Karpas-422 (cell line): Measurements from ENCODE around the gene FAM120B. TPM values are rescaled to one million over a fixed set of nuclear protein-coding genes. Genes with fewer than 3 reads are reported as not detected.

ENCODE experiments used
- DNase-seq: peaks from one replicate; pipeline ENCODE4 v3.0.0-alpha.2; 2015
- H2AFZ ChIP-seq: fragments of 200-600 bp; sonication (generic); 2 replicates; pipeline ENCODE4 v1.6.1; 2014; ENCODE audit warnings: antibody characterized with exemption, low read length, mixed read lengths
- H3K27ac ChIP-seq: fragments of 200-600 bp; sonication (generic); 2 replicates; pipeline ENCODE4 v1.5.1; 2014; ENCODE audit warnings: mild to moderate bottlenecking, low read length, moderate library complexity
- H3K27me3 ChIP-seq: fragments of 200-600 bp; sonication (generic); 2 replicates; pipeline ENCODE4 v1.6.1; 2014; ENCODE audit warnings: low read length, mixed read lengths
- H3K36me3 ChIP-seq: fragments of 200-600 bp; sonication (generic); 2 replicates; pipeline ENCODE4 v1.6.1; 2014; ENCODE audit warnings: low read length, mixed read lengths; ENCODE audit not compliant: insufficient read depth
- H3K4me1 ChIP-seq: fragments of 200-600 bp; sonication (generic); 2 replicates; pipeline ENCODE4 v1.6.1; 2014; ENCODE audit warnings: mild to moderate bottlenecking, low read length, mixed read lengths
- H3K4me2 ChIP-seq: fragments of 200-600 bp; sonication (generic); 2 replicates; pipeline ENCODE4 v1.6.1; 2014; ENCODE audit warnings: low read length, low read depth, mild to moderate bottlenecking; ENCODE audit not compliant: poor library complexity, severe bottlenecking
- H3K4me3 ChIP-seq: fragments of 200-600 bp; sonication (generic); 2 replicates; pipeline ENCODE4 v1.5.1; 2014; ENCODE audit warnings: mild to moderate bottlenecking, antibody characterized with exemption, low read length, mixed read lengths
- H3K79me2 ChIP-seq: fragments of 200-600 bp; sonication (generic); 2 replicates; pipeline ENCODE4 v1.6.1; 2014; ENCODE audit warnings: mild to moderate bottlenecking, low read length, mixed read lengths
- H3K9ac ChIP-seq: fragments of 200-600 bp; sonication (generic); 2 replicates; pipeline ENCODE4 v1.6.0; 2014; ENCODE audit warnings: low read length
- H3K9me2 ChIP-seq: fragments of 200-600 bp; sonication (generic), shearing (Covaris generic); replicated peaks from 2 replicates; pipeline ENCODE4 v1.6.0; 2014; ENCODE audit warnings: mild to moderate bottlenecking, low read length, moderate library complexity; ENCODE audit not compliant: insufficient read depth
- H3K9me3 ChIP-seq: fragments of 300-700, 200-600 bp; sonication (generic); 2 replicates; pipeline ENCODE4 v1.6.1; 2014; ENCODE audit warnings: low read length, mixed read lengths
- H4K20me1 ChIP-seq: fragments of 200-600 bp; sonication (generic); 2 replicates; pipeline ENCODE4 v1.6.1; 2014; ENCODE audit warnings: mild to moderate bottlenecking, antibody characterized with exemption, low read length, low read depth; ENCODE audit not compliant: insufficient read depth
- total RNA-seq: library from RNA; depleted of rRNA; stranded (reverse); fragments of >200 nt; shearing (Covaris generic); gene quantifications from 2 replicates; pipeline ENCODE4 v1.2.3, GENCODE V29; 2014; ENCODE audit warnings: low replicate concordance

The FAM120B gene
- total RNA-seq, 1 experiment from 2014 or later, result 32.1 TPM

DNA sequence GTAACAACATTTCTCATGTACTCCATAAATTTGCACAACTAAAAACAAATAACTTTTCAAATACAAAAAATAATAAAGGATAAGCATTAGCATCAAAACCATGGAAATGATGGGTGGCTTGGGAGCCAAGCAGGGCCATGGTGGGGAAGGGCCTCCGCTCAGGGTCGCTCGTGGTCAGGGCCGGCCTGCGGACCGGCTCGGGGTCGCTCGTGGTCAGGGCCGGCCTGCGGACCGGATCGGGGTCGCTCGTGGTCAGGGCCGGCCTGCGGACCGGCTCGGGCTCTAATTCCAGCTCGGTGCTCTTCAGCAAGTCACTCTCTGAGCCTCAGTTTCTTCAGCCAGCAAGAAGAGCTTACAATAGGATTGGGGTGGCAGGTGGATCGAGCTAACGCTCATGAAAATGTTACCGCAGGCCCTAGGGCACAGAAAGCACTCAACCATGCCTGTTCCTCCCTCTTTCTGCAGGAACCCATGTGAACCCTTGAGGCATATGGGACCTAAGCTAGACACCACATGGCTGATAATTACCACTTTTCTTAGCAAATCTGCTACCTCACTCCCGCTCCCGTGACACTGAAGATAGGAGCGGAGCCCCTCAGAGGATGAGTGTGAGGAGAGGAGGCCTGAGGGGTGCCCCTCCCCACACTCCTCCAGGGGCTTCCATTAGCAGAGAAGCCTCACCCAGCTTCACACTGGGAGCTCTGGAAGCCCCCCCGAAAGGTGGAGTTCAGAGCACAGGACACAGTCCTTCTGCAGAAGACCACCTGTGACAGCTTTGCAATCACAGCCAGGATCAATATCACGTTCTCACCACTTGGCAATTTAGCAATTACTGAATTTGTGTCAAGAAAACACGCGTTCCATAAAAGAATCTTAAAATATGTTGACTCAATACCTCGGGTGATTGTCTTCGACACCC, 143.5 kb downstream of the FAM120B start:
- Histone ChIP-seq H3K79me2 (no peaks in the 10 kb centered on the region), H3K4me2 (no peak overlapping the region), H3K4me1 (no peaks in the 10 kb centered on the region), H3K36me3 (no peaks in the 10 kb centered on the region), H3K9me2 (no peaks in the 10 kb centered on the region), H3K4me3 (no peak overlapping the region), H3K9me3 (no peaks in the 10 kb centered on the region), H3K27ac (no peak overlapping the region), H4K20me1 (no peaks in the 10 kb centered on the region), H3K9ac (no peak overlapping the region), H2AFZ (no peak overlapping the region), H3K27me3 (no peaks in the 10 kb centered on the region)
- DNase-seq, result no peak

DNA sequence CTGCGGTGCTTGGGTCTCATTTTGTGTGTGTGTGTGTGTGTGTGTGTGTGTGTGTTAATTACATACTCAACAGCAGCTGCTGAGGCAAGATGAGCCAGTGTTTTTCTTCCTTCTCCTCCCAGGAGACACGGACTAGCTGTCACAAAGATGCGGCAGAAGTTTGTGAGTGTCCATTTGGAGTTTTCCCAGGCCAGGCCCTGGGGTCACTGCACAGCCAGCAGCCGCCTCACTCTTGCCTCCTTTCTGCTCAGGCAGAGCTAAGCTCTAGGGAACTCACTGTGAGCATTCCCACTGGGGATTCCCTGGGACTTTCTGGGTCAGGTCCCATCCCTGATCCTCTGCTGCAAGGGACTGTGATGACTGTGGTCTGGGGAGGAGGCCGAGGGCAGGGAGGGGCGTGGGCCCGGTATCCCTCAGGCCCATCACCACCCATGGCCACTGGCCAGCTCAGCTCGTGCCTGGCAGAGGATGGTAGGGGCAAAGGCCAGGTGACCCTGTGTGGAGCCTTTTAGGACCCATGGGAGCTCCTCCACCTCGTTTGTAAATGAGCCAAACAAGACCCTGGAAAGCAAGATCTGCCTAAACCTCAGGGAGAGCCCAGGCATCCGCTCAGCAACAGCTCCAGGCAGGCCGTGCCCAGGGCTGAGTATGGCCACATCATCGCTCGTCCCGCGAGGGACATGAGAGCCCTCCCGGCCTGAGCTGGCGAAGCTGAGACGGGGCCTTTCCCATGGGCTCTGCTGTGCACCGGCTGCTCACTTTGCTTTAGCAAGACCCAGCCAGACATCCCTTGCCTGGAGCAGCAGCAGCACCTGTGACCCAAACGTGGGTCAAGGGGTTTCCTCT, 144.6 kb downstream of the FAM120B start:
- H3K9me3 ChIP-seq, result no peaks in the 10 kb centered on the region
- no peak overlapping the region for H3K27ac ChIP-seq
- no peaks in the 10 kb centered on the region for H3K79me2 ChIP-seq
- no peaks in the 10 kb centered on the region for H4K20me1 ChIP-seq
- H2AFZ ChIP-seq, result no peak overlapping the region
- no peak overlapping the region for H3K4me2 ChIP-seq
- H3K4me1 ChIP-seq, result no peaks in the 10 kb centered on the region
- H3K4me3 ChIP-seq, result no peak overlapping the region
- no peak for DNase-seq
- H3K27me3 ChIP-seq, result no peaks in the 10 kb centered on the region
- no peaks in the 10 kb centered on the region for H3K9me2 ChIP-seq
- no peaks in the 10 kb centered on the region for H3K36me3 ChIP-seq
- H3K9ac ChIP-seq, result no peak overlapping the region

DNA sequence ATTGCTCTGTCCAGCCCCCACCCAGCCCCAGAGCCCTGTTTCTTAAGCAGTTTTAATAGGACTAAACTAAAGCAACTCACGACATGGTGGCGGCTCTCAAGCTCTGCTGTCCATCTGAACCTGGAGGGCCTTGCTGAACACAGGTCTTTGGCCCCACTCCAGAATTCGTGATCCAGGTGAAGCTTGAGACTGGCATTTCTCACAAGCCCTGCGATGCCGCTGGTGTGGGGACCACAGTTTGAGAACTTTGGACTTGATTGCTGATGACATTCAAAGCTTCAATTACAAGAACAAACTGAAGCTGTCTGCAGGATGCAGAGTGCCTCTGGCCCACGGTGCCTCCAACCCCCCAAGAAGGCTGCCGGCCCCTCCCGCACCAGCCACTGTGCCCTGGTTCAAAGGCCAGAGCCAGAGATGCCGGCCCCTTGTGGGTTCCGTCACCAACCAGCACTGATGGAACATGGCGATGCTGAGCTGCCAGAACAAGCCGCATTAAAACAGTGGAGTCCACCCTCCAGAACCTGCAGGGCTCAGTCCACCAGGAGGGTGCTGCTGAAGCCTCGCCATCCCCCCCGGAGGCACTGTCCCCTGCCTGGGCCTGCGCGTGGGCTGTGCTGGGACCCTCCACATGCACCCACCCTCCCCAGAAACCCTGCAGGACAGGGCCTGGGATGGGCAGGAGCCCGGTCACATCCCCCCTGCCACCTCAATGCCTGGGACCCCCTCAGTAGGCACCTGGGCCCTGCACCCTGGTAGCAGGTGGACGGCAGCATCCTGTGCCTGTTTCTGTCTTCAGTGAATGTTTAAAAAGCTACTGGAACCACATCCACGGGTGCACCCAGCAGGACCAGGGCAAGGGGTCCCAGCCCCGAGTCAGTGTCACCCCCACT, 145.4 kb downstream of the FAM120B start:
- Histone ChIP-seq H3K9me3 (no peaks in the 10 kb centered on the region), H3K27me3 (no peaks in the 10 kb centered on the region), H3K79me2 (no peaks in the 10 kb centered on the region), H3K36me3 (no peaks in the 10 kb centered on the region), H4K20me1 (no peaks in the 10 kb centered on the region), H3K4me2 (no peak overlapping the region), H3K9me2 (no peaks in the 10 kb centered on the region), H3K4me3 (no peak overlapping the region), H2AFZ (no peak overlapping the region), H3K4me1 (no peaks in the 10 kb centered on the region), H3K27ac (no peak overlapping the region), H3K9ac (no peak overlapping the region)
- DNase-seq, result no peak

DNA sequence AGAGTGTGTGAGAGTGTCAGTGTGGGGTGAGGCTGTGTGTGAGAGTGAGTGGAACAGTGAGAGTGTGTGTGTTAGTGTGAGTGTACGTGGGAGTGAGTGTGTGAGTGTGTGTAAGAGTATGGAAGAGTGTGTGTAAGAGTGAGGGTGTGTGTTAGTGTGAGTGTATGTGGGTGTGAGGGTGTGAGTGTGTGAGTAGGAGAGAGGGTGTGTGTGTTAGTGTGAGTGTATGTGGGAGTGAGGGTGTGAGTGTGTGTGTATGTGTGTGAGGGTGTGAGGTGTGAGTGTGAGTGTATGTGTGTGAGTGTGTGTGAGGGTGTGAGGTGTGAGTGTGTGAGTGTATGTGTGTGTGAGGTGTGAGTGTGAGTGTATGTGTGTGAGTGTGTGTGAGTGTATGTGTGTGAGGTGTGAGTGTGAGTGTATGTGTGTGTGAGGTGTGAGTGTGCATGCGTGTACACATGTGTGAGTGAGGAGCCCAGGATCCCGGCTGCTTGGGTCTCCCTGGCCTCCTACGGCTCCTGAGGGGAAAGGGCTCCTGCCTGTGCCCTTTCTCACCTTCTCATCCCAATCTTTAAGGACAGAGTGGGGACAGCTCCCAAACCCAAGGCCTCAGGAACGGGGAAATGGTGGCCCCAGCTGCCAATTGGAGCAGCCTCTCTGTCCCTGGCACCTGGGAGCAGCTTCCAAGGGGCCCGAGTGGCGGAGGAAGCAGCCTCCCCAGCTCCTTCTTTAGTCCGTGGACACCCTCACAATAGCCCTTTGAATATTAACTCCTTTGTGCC, 146.4 kb downstream of the FAM120B start:
- no peaks in the 10 kb centered on the region for H3K4me1 ChIP-seq
- no peaks in the 10 kb centered on the region for H4K20me1 ChIP-seq
- no peak overlapping the region for H3K4me3 ChIP-seq
- H3K36me3 ChIP-seq, result no peaks in the 10 kb centered on the region
- no peak overlapping the region for H3K4me2 ChIP-seq
- H3K27ac ChIP-seq, result no peak overlapping the region
- no peak overlapping the region for H2AFZ ChIP-seq
- H3K9me2 ChIP-seq, result no peaks in the 10 kb centered on the region
- no peaks in the 10 kb centered on the region for H3K79me2 ChIP-seq
- H3K27me3 ChIP-seq, result no peaks in the 10 kb centered on the region
- no peaks in the 10 kb centered on the region for H3K9me3 ChIP-seq
- no peak for DNase-seq
- H3K9ac ChIP-seq, result no peak overlapping the region

DNA sequence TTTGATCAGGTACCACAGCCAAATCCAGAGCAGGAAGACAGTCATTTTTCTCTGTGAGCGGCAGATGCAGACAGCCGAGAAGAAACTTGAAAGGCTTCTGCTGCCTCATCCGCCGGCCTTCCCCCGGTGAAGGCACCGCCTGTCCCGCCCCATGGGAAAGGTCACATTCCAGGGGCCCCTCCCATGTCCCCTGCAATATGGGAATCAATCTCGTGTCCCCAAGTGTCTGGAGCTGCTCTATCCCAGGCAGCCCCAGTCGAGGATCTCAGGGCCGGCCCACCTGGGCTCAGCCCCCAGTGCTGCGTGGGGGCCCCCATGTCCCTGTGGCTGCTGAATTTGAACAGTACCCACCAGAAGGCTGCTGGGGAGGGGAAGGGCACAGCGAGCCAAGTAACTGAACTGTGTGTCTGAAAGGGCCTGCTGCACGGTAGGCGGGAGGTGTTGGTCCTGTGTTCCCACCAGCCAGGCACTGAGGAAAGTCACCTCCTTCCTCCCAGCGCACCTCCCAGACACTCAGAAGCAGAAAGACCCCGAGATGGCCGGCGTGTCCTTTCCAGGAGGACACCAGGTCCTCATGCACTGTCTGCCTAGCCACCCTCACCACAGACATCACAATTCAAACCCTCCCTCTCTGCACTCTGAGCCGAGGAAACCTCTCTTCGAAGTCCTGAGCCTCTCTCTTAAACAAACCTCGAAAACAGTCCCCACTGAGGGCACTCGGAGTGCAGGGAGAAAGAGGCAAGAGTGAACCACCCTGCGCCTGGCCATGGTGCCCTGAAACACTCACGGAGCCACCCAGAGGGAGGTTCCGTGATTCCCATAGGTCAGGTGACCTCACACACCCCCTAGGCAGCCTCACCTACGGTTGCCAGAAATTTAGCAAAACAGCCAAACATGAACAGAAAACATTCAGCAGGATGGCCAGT, 147.3 kb downstream of the FAM120B start:
- no peak overlapping the region for H3K4me3 ChIP-seq
- no peaks in the 10 kb centered on the region for H3K27me3 ChIP-seq
- no peaks in the 10 kb centered on the region for H3K9me2 ChIP-seq
- H2AFZ ChIP-seq, result no peak overlapping the region
- no peak overlapping the region for H3K9ac ChIP-seq
- H3K36me3 ChIP-seq, result no peaks in the 10 kb centered on the region
- H3K4me2 ChIP-seq, result no peak overlapping the region
- no peaks in the 10 kb centered on the region for H3K9me3 ChIP-seq
- H3K27ac ChIP-seq, result no peak overlapping the region
- no peak for DNase-seq
- no peaks in the 10 kb centered on the region for H3K4me1 ChIP-seq
- no peaks in the 10 kb centered on the region for H4K20me1 ChIP-seq
- H3K79me2 ChIP-seq, result no peaks in the 10 kb centered on the region

DNA sequence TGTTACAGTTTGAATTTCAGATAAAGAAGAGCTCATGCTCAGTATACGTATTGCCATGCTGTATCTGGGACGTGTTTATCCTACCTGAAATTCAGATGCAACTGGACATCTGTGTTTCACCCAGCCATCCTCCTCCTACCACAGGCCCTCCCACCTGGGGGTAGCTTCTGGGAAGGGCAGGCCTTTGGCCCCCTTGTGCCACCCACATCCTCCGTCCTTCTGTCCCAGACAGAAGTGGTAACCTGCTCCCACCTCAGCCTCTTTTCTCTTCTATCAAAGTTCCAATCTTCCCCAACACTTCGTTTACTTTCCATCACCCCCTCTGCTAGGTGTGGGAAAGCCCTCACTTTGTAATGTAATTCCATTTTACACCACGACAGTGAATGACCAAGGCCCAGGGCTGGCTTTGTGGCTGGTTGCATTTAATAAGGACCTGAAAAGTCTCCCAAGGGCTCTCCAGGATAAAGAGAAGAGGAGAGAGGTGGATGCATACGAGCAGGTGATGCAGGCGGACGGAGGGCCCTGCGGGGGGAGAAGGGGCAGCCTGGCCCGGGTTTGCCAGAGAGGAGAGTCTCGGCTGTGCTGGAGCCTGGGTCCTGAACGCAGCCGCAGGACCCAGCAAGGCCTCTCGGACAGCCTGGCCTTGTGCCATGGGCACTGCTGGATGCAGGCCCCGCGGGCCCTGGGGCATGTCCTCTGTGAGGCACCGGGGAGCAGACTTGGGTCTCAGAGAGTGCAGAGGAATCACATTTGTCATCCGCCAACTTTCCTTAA, 148.1 kb downstream of the FAM120B start:
- no peak overlapping the region for H3K4me2 ChIP-seq
- no peak overlapping the region for H3K27ac ChIP-seq
- no peaks in the 10 kb centered on the region for H3K79me2 ChIP-seq
- H4K20me1 ChIP-seq, result no peaks in the 10 kb centered on the region
- H2AFZ ChIP-seq, result no peak overlapping the region
- peaks cover 3% of the 10 kb centered on the region; the same call in 1 of the 2 replicates for H3K4me1 ChIP-seq
- H3K4me3 ChIP-seq, result no peak overlapping the region
- H3K36me3 ChIP-seq, result no peaks in the 10 kb centered on the region
- no peak for DNase-seq
- no peaks in the 10 kb centered on the region for H3K9me3 ChIP-seq
- H3K9me2 ChIP-seq, result no peaks in the 10 kb centered on the region
- H3K9ac ChIP-seq, result no peak overlapping the region
- H3K27me3 ChIP-seq, result no peaks in the 10 kb centered on the region
